ENCODE results near the gene FMNL2. TPM values are rescaled to one million over a fixed set of nuclear protein-coding genes. Genes with fewer than 3 reads are reported as not detected.

FMNL2 gene
- total and polyA plus RNA-seq, 11 donors: 4.7 to 19.4 (median 5.5) TPM

DNA sequence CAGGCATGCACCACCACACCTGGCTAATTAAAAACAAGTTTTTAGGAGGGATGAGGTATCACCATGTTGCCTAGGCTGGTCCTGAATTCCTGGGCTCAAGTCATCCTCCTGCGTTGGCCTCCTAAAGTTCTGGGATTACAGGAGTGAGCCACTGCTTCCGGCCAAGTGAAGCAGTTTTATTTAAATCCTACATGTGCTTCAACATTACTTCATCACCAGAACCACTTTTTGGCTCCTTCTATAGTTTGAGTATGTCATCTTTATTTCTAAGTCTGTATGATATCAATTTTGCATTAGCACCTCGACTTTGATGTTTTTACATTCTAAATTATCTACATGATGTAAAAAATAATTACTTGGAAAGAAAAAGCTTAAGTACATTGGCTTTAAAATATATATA is 144.3 kb downstream of the FMNL2 start:
- Histone ChIP-seq H3K27ac (no peak overlapping the region), H3K4me1 (peaks cover 0 to 10% (median 0%) of the 10 kb centered on the region in 12 donors), H3K36me3 (no peaks in the 10 kb centered on the region), H3K4me3 (no peak overlapping the region), H3K27me3 (no peaks in the 10 kb centered on the region), H3K9me3 (no peaks in the 10 kb centered on the region)
- intact Hi-C loops (cut with DNase I): no loop called here
- DNase-seq: no peak
- 93 to 99% (median 96%) methylated on average over 3 of the region's 3 CpGs for WGBS, 4 donors
- no peak for ATAC-seq
- no peak for TF ChIP-seq CTCF (IDR thresholded peaks at IDR 0.05)
- TF ChIP-seq POLR2A (IDR thresholded peaks at IDR 0.05): no peak

GRCh38 chr2:152480821-152481399 is 145.9 kb downstream of the FMNL2 start:
- H3K27me3 ChIP-seq: no peaks in the 10 kb centered on the region
- H3K4me1 ChIP-seq: peaks cover 0 to 15% (median 0%) of the 10 kb centered on the region in 12 donors
- no peak for DNase-seq
- WGBS, 4 donors: 96 to 97% (median 96%) methylated on average over 4 of the region's 4 CpGs
- ATAC-seq: no peak
- H3K36me3 ChIP-seq: no peaks in the 10 kb centered on the region
- H3K27ac ChIP-seq: no peak overlapping the region
- H3K4me3 ChIP-seq: no peak overlapping the region
- no peak for TF ChIP-seq POLR2A (IDR thresholded peaks at IDR 0.05)
- no peak for TF ChIP-seq CTCF (IDR thresholded peaks at IDR 0.05)
- no peaks in the 10 kb centered on the region for H3K9me3 ChIP-seq
- intact Hi-C loops (cut with DNase I): loop anchor here in 1 of 10 donors (5.0 kb wide), 1 partner anchor 39 kb away; no protein-coding TSS in a partner anchor

DNA sequence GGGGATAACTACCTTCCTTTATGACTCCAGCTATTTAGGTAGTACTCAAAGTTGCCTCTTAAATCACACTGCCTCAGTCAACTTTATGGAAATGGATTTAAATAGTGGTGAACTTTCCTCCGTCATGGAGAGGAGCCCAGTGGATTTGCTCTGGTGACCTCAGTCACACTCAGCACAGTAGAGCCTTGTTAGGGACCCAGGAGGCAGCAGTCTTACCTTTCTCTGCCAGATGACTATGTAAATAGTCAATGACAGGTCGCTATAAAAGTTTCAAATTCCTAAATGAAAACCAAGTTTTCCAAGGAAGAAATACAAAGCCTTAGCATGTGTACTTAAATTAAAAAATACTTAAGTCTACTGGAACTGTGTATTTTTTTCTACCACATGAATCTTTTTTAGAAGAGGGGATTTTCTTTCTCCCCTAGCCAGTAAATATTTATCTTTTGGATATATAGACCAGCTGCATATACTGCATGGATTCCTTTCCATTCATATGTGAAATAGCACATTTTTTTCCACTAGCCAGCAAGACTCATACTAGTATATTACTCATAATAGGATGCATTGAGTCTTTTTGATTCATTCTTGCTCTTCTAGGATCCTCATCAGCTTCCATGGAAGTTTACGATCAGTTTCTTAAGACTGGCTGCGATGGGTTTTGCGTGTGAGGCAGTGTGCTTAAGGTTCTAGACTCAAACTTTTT is 147.1 kb downstream of the FMNL2 start:
- WGBS, 4 donors: 95 to 97% (median 96%) methylated on average over 5 of the region's 5 CpGs
- peaks cover 0 to 26% (median 4%) of the 10 kb centered on the region in 12 donors for H3K4me1 ChIP-seq
- DNase-seq: no peak
- H3K27me3 ChIP-seq: no peaks in the 10 kb centered on the region
- H3K9me3 ChIP-seq: no peaks in the 10 kb centered on the region
- no peak overlapping the region for H3K27ac ChIP-seq
- intact Hi-C loops (cut with DNase I): loop anchor here in 1 of 10 donors (5.0 kb wide), 1 partner anchor 40 kb away; no protein-coding TSS in a partner anchor
- no peak overlapping the region for H3K4me3 ChIP-seq
- TF ChIP-seq POLR2A (IDR thresholded peaks at IDR 0.05) (no peak), CTCF (IDR thresholded peaks at IDR 0.05) (no peak)
- H3K36me3 ChIP-seq: no peaks in the 10 kb centered on the region
- ATAC-seq: no peak

- Histone ChIP-seq H3K4me3 (no peak overlapping the region), H3K27ac (no peak overlapping the region), H3K27me3 (no peaks in the 10 kb centered on the region), H3K36me3 (no peaks in the 10 kb centered on the region), H3K4me1 (peaks cover 0 to 35% (median 4%) of the 10 kb centered on the region in 12 donors), H3K9me3 (no peaks in the 10 kb centered on the region)
- WGBS, 4 donors: 71 to 98% (median 89%) methylated on average over 4 of the region's 4 CpGs
- intact Hi-C loops (cut with DNase I): loop anchor here in 1 of 10 donors (5.0 kb wide), 1 partner anchor 41 kb away; no protein-coding TSS in a partner anchor
- DNase-seq (no peak), ATAC-seq (no peak)
- TF ChIP-seq CTCF (IDR thresholded peaks at IDR 0.05) (no peak), POLR2A (IDR thresholded peaks at IDR 0.05) (no peak)
Observed at GRCh38 chr2:152483276-152484063, 148.5 kb downstream of the FMNL2 start.

Data from heart left ventricle (tissue), 16 donors.